DND-41 (cell line): ENCODE results near the gene GIT1.

Experiments used
- ATAC-seq: fragments of 200-7000 bp; cut with Tn5 transposase; 3 replicates; pipeline ENCODE4 v1.9.1; 2021; ENCODE audit warnings: low read depth; ENCODE audit not compliant: insufficient read depth
- DNase-seq: peaks from one replicate; pipeline ENCODE4 v3.0.0-alpha.2; 2020
- H2AFZ ChIP-seq: 2 replicates; pipeline ENCODE4 v1.6.0; 2012; ENCODE audit warnings: low read depth, low read length
- H3K27ac ChIP-seq: 2 replicates; pipeline ENCODE4 v1.5.1; 2012; ENCODE audit warnings: low read length, inconsistent platforms
- H3K27me3 ChIP-seq: fragments of 200-600 bp; sonication (generic); 2 replicates; pipeline ENCODE4 v1.6.0; 2012; ENCODE audit warnings: low read length, mild to moderate bottlenecking, inconsistent platforms; ENCODE audit not compliant: insufficient read depth, poor library complexity
- H3K36me3 ChIP-seq: 2 replicates; pipeline ENCODE4 v1.5.1; 2012; ENCODE audit warnings: low read length, inconsistent platforms; ENCODE audit not compliant: insufficient read depth
- H3K4me1 ChIP-seq: 2 replicates; pipeline ENCODE4 v1.5.1; 2012; ENCODE audit warnings: mild to moderate bottlenecking, low read length; ENCODE audit not compliant: insufficient read depth
- H3K4me2 ChIP-seq: 2 replicates; pipeline ENCODE4 v1.6.0; 2012; ENCODE audit warnings: mild to moderate bottlenecking, moderate library complexity, low read length, inconsistent platforms; ENCODE audit not compliant: insufficient read depth
- H3K4me3 ChIP-seq, 2 experiments: fragments of 200-600 bp in 1 of 2; shearing (Covaris generic) in 1 of 2; 2 replicates each; pipeline ENCODE4 v1.5.1; 2012 to 2016; ENCODE audit warnings: inconsistent platforms in 2 of 2, low read length in 2 of 2, mild to moderate bottlenecking in 2 of 2, low read depth in 1 of 2, moderate library complexity in 1 of 2
- H3K79me2 ChIP-seq: 2 replicates; pipeline ENCODE4 v1.6.0; 2012; ENCODE audit warnings: low read length, inconsistent platforms; ENCODE audit not compliant: insufficient read depth
- H3K9ac ChIP-seq: 2 replicates; pipeline ENCODE4 v1.6.0; 2012; ENCODE audit warnings: low read depth, mild to moderate bottlenecking, inconsistent platforms, low read length, moderate library complexity
- H3K9me3 ChIP-seq: 2 replicates; pipeline ENCODE4 v1.5.1; 2012; ENCODE audit warnings: low read length, moderate library complexity, mild to moderate bottlenecking, inconsistent platforms; ENCODE audit not compliant: insufficient read depth, severe bottlenecking
- H4K20me1 ChIP-seq: 2 replicates; pipeline ENCODE4 v1.6.0; 2012; ENCODE audit warnings: low read length; ENCODE audit not compliant: insufficient read depth
- CTCF ChIP-seq: IDR thresholded peaks from 2 replicates; pipeline ENCODE4 v1.5.1; 2012; ENCODE audit warnings: borderline replicate concordance, low read length, moderate library complexity, mild to moderate bottlenecking; ENCODE audit not compliant: poor library complexity, severe bottlenecking; ENCODE audit errors: extremely low read depth
- EZH2 ChIP-seq: IDR thresholded peaks from 3 replicates; pipeline ENCODE4 v1.6.1; 2012; ENCODE audit warnings: borderline replicate concordance, low read depth, mild to moderate bottlenecking, moderate library complexity, low read length, inconsistent platforms; ENCODE audit not compliant: severe bottlenecking

The GIT1 gene

GRCh38 chr17:29568331-29569244 lies 20.9 kb downstream of the GIT1 start, which contains the start of gene TP53I13:
TSS of gene TP53I13 (plus strand) at chr17:29568701. CDS start at chr17:29568759, 58 bp downstream.
- peak within 1 kb of the TSS; percentile 95 for H3K27ac ChIP-seq
- peak within 1 kb of the TSS; percentile 96 for H3K4me2 ChIP-seq
- H3K9me3 ChIP-seq: no peaks in the 10 kb centered on the region
- H3K79me2 ChIP-seq: peaks cover 38% of the 10 kb centered on the region
- H3K36me3 ChIP-seq: peaks cover 19% of the 10 kb centered on the region
- ATAC-seq (peak; percentile 69), DNase-seq (peak; percentile 95)
- H3K4me3 ChIP-seq: peak within 1 kb of the TSS; percentile 67 to 84
- peaks cover 54% of the 10 kb centered on the region for H3K4me1 ChIP-seq
- H2AFZ ChIP-seq: peak within 1 kb of the TSS; percentile 92
- H4K20me1 ChIP-seq: peaks cover 29% of the 10 kb centered on the region
- peak within 1 kb of the TSS; percentile 92 for H3K9ac ChIP-seq
- peaks cover 9% of the 10 kb centered on the region for H3K27me3 ChIP-seq
- TF ChIP-seq CTCF: no peak
- no peak for TF ChIP-seq EZH2

- Histone ChIP-seq H3K4me1 (peaks cover 54% of the 10 kb centered on the region), H4K20me1 (peaks cover 29% of the 10 kb centered on the region), H3K9ac (peak overlapping the region; percentile 92), H3K79me2 (peaks cover 38% of the 10 kb centered on the region), H3K27me3 (peaks cover 9% of the 10 kb centered on the region), H2AFZ (peak overlapping the region; percentile 72), H3K27ac (peak overlapping the region; percentile 95), H3K4me2 (peak overlapping the region; percentile 96), H3K4me3 (peak overlapping the region; percentile 46 to 84), H3K9me3 (no peaks in the 10 kb centered on the region), H3K36me3 (peaks cover 16% of the 10 kb centered on the region)
- peak; percentile 57 for TF ChIP-seq CTCF
- no peak for TF ChIP-seq EZH2
- ATAC-seq (peak; percentile 62), DNase-seq (peak; percentile 78)
Measured at GRCh38 chr17:29567554-29568330, 21.7 kb downstream of the GIT1 start.

- Histone ChIP-seq H3K9me3 (no peaks in the 10 kb centered on the region), H3K79me2 (peaks cover 38% of the 10 kb centered on the region), H2AFZ (peak overlapping the region; percentile 72), H3K27me3 (peaks cover 9% of the 10 kb centered on the region), H4K20me1 (peaks cover 27% of the 10 kb centered on the region), H3K4me1 (peaks cover 54% of the 10 kb centered on the region), H3K36me3 (peaks cover 21% of the 10 kb centered on the region), H3K4me3 (peak overlapping the region; percentile 46 to 84), H3K27ac (peak overlapping the region; percentile 95), H3K4me2 (peak overlapping the region; percentile 96), H3K9ac (peak overlapping the region; percentile 92)
- ATAC-seq (peak; percentile 3; the same call in 2 of the 3 replicates), DNase-seq (no peak)
- no peak for TF ChIP-seq EZH2
- TF ChIP-seq CTCF: no peak
Measured at GRCh38 chr17:29567304-29567553, 22.2 kb downstream of the GIT1 start.
